H1 (cell line): ENCODE results near the gene KLHL18. TPM values are rescaled to one million over a fixed set of nuclear protein-coding genes. Genes with fewer than 3 reads are reported as not detected.

Source experiments
- CTCF ChIA-PET: fragments of 300-600 bp; sonication (Branson Sonifier 250); formaldehyde crosslinking; loops from one replicate; lab custom pipeline; 2021; ENCODE audit not compliant: partially characterized antibody; lab: Charles Lee
- POLR2A ChIA-PET: fragments of 300-600 bp; sonication (Branson Sonifier 250); formaldehyde crosslinking; loops from one replicate; lab custom pipeline; 2021; ENCODE audit warnings: inconsistent platforms; ENCODE audit not compliant: partially characterized antibody; lab: Charles Lee
- DNase-seq, 2 experiments: peaks; one replicate each; pipeline versions ENCODE4 v3.0.0 to v3.0.0-alpha.2; 2010 to 2022; ENCODE audit warnings: low spot score in 2 of 2, low read depth in 1 of 2, mixed read lengths in 1 of 2
- FAIRE-seq: peaks from 2 replicates; lab custom pipeline; 2011; peaks lifted over from hg19 to GRCh38; lab: Jason Lieb, UNC
- H2AFZ ChIP-seq: 2 replicates; pipeline ENCODE4 v1.8.1; 2012; ENCODE audit warnings: low read length, inconsistent platforms
- H2AK5ac ChIP-seq: 2 replicates; pipeline ENCODE4 v1.6.1; 2013; ENCODE audit warnings: low read depth, low read length
- H2BK120ac ChIP-seq: replicated peaks from 2 replicates; pipeline ENCODE3; 2013; ENCODE audit warnings: low read depth, low read length, inconsistent platforms
- H2BK12ac ChIP-seq: 2 replicates; pipeline ENCODE4 v1.6.1; 2013; ENCODE audit warnings: low read depth, low read length
- H2BK15ac ChIP-seq: 2 replicates; pipeline ENCODE4 v1.6.1; 2013; ENCODE audit warnings: low read length
- H2BK20ac ChIP-seq: 2 replicates; pipeline ENCODE4 v1.6.1; 2013; ENCODE audit warnings: low read length
- H2BK5ac ChIP-seq: 2 replicates; pipeline ENCODE4 v1.6.1; 2013; ENCODE audit warnings: low read depth, low read length
- H3K14ac ChIP-seq: 2 replicates; pipeline ENCODE4 v1.6.1; 2013; ENCODE audit warnings: inconsistent platforms; ENCODE audit not compliant: insufficient read length
- H3K18ac ChIP-seq: 2 replicates; pipeline ENCODE4 v1.6.1; 2013; ENCODE audit warnings: low read length; ENCODE audit errors: extremely low read depth
- H3K23ac ChIP-seq: 2 replicates; pipeline ENCODE4 v1.6.1; 2013; ENCODE audit warnings: inconsistent platforms; ENCODE audit not compliant: insufficient read length
- H3K23me2 ChIP-seq: 2 replicates; pipeline ENCODE4 v1.6.1; 2013; ENCODE audit warnings: low read depth, low read length
- H3K27ac ChIP-seq: 2 replicates; pipeline ENCODE4 v1.6.1; 2011; ENCODE audit warnings: low read depth, low read length, inconsistent platforms
- H3K27me3 ChIP-seq, 4 experiments: replicated peaks in 1 of 4; 1 replicate in 1 of 4; 2 replicates in 3 of 4; pipeline versions ENCODE4 v1.6.1 to v1.8.1; 2011 to 2013; ENCODE audit warnings: low read length in 3 of 4, mild to moderate bottlenecking in 3 of 4, inconsistent platforms in 2 of 4, mixed read lengths in 2 of 4, moderate library complexity in 1 of 4; ENCODE audit not compliant: control insufficient read depth in 3 of 4, insufficient read depth in 3 of 4; ENCODE audit errors: extremely low read depth in 1 of 4
- H3K36me3 ChIP-seq, 4 experiments: 2 replicates each; pipeline versions ENCODE4 v1.6.1 to v1.8.1; 2011 to 2013; ENCODE audit warnings: mild to moderate bottlenecking in 4 of 4, low read length in 3 of 4, moderate library complexity in 2 of 4, control low read depth in 1 of 4, inconsistent platforms in 1 of 4; ENCODE audit not compliant: insufficient read depth in 4 of 4, control insufficient read depth in 2 of 4
- H3K4ac ChIP-seq: replicated peaks from 2 replicates; pipeline ENCODE3; 2013; ENCODE audit warnings: low read length, low read depth, mixed read lengths, inconsistent platforms; ENCODE audit not compliant: insufficient read length
- H3K4me1 ChIP-seq, 4 experiments: replicated peaks in 1 of 4; 1 replicate in 1 of 4; 2 replicates in 3 of 4; pipeline versions ENCODE4 v1.6.1 to v1.8.1; 2011 to 2013; ENCODE audit warnings: low read length in 3 of 4, inconsistent platforms in 2 of 4, mixed read lengths in 1 of 4; ENCODE audit not compliant: insufficient read depth in 4 of 4, control insufficient read depth in 3 of 4
- H3K4me2 ChIP-seq, 2 experiments: 2 replicates each; pipeline versions ENCODE4 v1.6.1 to v1.8.1; 2011 to 2013; ENCODE audit warnings: low read depth in 2 of 2, low read length in 2 of 2, control low read depth in 1 of 2, inconsistent platforms in 1 of 2, mild to moderate bottlenecking in 1 of 2; ENCODE audit not compliant: insufficient read depth in 1 of 2
- H3K4me3 ChIP-seq, 4 experiments: fragments of 200-600, 300-600 bp in 1 of 4; sonication (generic), shearing (Covaris generic), sonication (Bioruptor Twin) in 1 of 4; 2 replicates each; pipeline versions ENCODE4 v1.5.1 to v1.8.1; 2011 to 2016; ENCODE audit warnings: low read length in 4 of 4, low read depth in 3 of 4, control low read depth in 2 of 4, inconsistent platforms in 2 of 4, mild to moderate bottlenecking in 2 of 4, mixed read lengths in 1 of 4, moderate library complexity in 1 of 4; ENCODE audit not compliant: insufficient read depth in 2 of 4; ENCODE audit errors: extremely low read depth in 1 of 4
- H3K56ac ChIP-seq: replicated peaks from 2 replicates; pipeline ENCODE3; 2013; ENCODE audit warnings: low read depth, mild to moderate bottlenecking, mixed read lengths, low read length, inconsistent platforms; ENCODE audit not compliant: insufficient read length
- H3K79me1 ChIP-seq: 2 replicates; pipeline ENCODE4 v1.6.1; 2013; ENCODE audit warnings: low read depth, low read length, control low read depth
- H3K79me2 ChIP-seq, 2 experiments: 2 replicates each; pipeline versions ENCODE4 v1.6.1 to v1.8.1; 2012 to 2013; ENCODE audit warnings: low read length in 2 of 2, mild to moderate bottlenecking in 2 of 2, inconsistent platforms in 1 of 2; ENCODE audit not compliant: insufficient read depth in 2 of 2, control insufficient read depth in 1 of 2
- H3K9ac ChIP-seq, 4 experiments: replicated peaks in 1 of 4; 1 replicate in 1 of 4; 2 replicates in 3 of 4; pipeline versions ENCODE4 v1.6.1 to v1.8.1; 2011 to 2013; ENCODE audit warnings: low read depth in 3 of 4, low read length in 3 of 4, control low read depth in 2 of 4, mild to moderate bottlenecking in 2 of 4, moderate library complexity in 2 of 4, inconsistent platforms in 1 of 4; ENCODE audit errors: extremely low read depth in 1 of 4
- H3K9me3 ChIP-seq, 2 experiments: 2 replicates each; pipeline versions ENCODE4 v1.6.1 to v1.8.1; 2012 to 2013; ENCODE audit warnings: mild to moderate bottlenecking in 2 of 2, moderate library complexity in 2 of 2, control low read depth in 1 of 2, inconsistent platforms in 1 of 2, low read depth in 1 of 2, low read length in 1 of 2, mixed read lengths in 1 of 2; ENCODE audit not compliant: insufficient read depth in 2 of 2
- H4K20me1 ChIP-seq, 2 experiments: replicated peaks in 1 of 2; 2 replicates each; pipeline versions ENCODE3 to v1.8.1; 2011 to 2013; ENCODE audit warnings: inconsistent platforms in 2 of 2, low read length in 2 of 2, mild to moderate bottlenecking in 1 of 2; ENCODE audit not compliant: insufficient read depth in 2 of 2, control insufficient read depth in 1 of 2
- H4K5ac ChIP-seq: 2 replicates; pipeline ENCODE4 v1.6.1; 2013; ENCODE audit warnings: low read length, low read depth, mixed read lengths, inconsistent platforms; ENCODE audit not compliant: insufficient read length
- H4K8ac ChIP-seq: 2 replicates; pipeline ENCODE4 v1.8.0; 2013; ENCODE audit warnings: mild to moderate bottlenecking, moderate library complexity, low read length, inconsistent platforms; ENCODE audit not compliant: insufficient read depth; ENCODE audit errors: extremely low read depth
- H4K91ac ChIP-seq: replicated peaks from 2 replicates; pipeline ENCODE3; 2013; ENCODE audit warnings: low read length, mixed read lengths, inconsistent platforms; ENCODE audit not compliant: insufficient read length
- BCL11A ChIP-seq, 2 experiments: IDR thresholded peaks; one replicate each; pipeline ENCODE4 v1.6.1; 2011; ENCODE audit warnings: low read depth in 2 of 2, low read length in 2 of 2, mild to moderate bottlenecking in 2 of 2
- CTBP2 ChIP-seq: IDR thresholded peaks from 2 replicates; pipeline ENCODE4 v1.7.0; 2011; ENCODE audit warnings: borderline replicate concordance, mild to moderate bottlenecking, moderate library complexity, mixed read lengths, low read length; ENCODE audit not compliant: insufficient read depth, insufficient read length
- EZH2 ChIP-seq: fragments of 200-600 bp; sonication (generic); IDR thresholded peaks from 2 replicates; pipeline ENCODE4 v1.7.1; 2012; ENCODE audit warnings: low read depth, mild to moderate bottlenecking, moderate library complexity, low read length, inconsistent platforms; ENCODE audit not compliant: severe bottlenecking
- GABPA ChIP-seq: IDR thresholded peaks from 2 replicates; pipeline ENCODE4 v1.6.1; 2011; ENCODE audit warnings: mild to moderate bottlenecking, low read length, moderate library complexity, borderline replicate concordance; ENCODE audit not compliant: insufficient read depth
- GTF2F1 ChIP-seq: IDR thresholded peaks from 2 replicates; pipeline ENCODE4 v1.6.1; 2012; ENCODE audit warnings: low read depth, low read length, improper control_type of control experiment, borderline replicate concordance
- MAFK ChIP-seq: IDR thresholded peaks from 2 replicates; pipeline ENCODE4 v1.6.1; 2012; ENCODE audit warnings: low read depth, mild to moderate bottlenecking, improper control_type of control experiment, low read length
- NANOG ChIP-seq: IDR thresholded peaks from 2 replicates; pipeline ENCODE4 v1.6.1; 2011; ENCODE audit warnings: low read length, low read depth, mild to moderate bottlenecking, inconsistent platforms; ENCODE audit not compliant: insufficient read depth, poor library complexity, severe bottlenecking
- PHF8 ChIP-seq: fragments of 200-600 bp; sonication (generic); conservative IDR thresholded peaks from 2 replicates; pipeline ENCODE4 v1.7.1; 2012; ENCODE audit warnings: low read depth, mild to moderate bottlenecking, inconsistent platforms, low read length, moderate library complexity
- POLR2A ChIP-seq, 2 experiments: IDR thresholded peaks; 1 replicate in 1 of 2; 2 replicates in 1 of 2; pipeline ENCODE4 v1.6.1; 2011; ENCODE audit warnings: low read depth in 2 of 2, low read length in 2 of 2, mild to moderate bottlenecking in 2 of 2; ENCODE audit errors: control extremely low read depth in 1 of 2
- SP1 ChIP-seq: IDR thresholded peaks from 2 replicates; pipeline ENCODE4 v1.6.1; 2011; ENCODE audit warnings: low read depth, low read length
- SP4 ChIP-seq: IDR thresholded peaks from 2 replicates; pipeline ENCODE4 v1.6.1; 2012; ENCODE audit warnings: low read length, inconsistent platforms
- TBP ChIP-seq: IDR thresholded peaks from 2 replicates; pipeline ENCODE4 v1.6.1; 2011; ENCODE audit warnings: low read depth, low read length, improper control_type of control experiment
- WGBS, 2 experiments: shearing (Covaris generic) in 1 of 2; methylation state at CpG; one replicate each; pipeline versions ENCODE4 v1.1.6 to v1.1.7; 2013 to 2015; ENCODE audit warnings: low lambda C conversion rate in 2 of 2, mixed read lengths in 2 of 2, inconsistent platforms in 1 of 2, low coverage in 1 of 2, missing lambda C conversion rate in 1 of 2; ENCODE audit not compliant: insufficient replicate concordance in 2 of 2, insufficient coverage in 1 of 2, insufficient read length in 1 of 2; ENCODE audit errors: extremely low coverage in 1 of 2, missing lambda C conversion rate in 1 of 2; 5-methylcytosine and 5-hydroxymethylcytosine counted together
- polyA plus RNA-seq, 7 experiments: library from polyadenylated mRNA; depleted of rRNA in 3 of 7; stranded (reverse) in 5 of 7; unstranded in 2 of 7; fragments of >200 nt in 5 of 7; fragments of 200-250 nt in 2 of 7; gene quantifications; 1 replicate in 5 of 7; 2 replicates in 1 of 7; 4 replicates in 1 of 7; pipeline versions ENCODE4 v1.2.1 to v1.2.3, GENCODE V29; 2011 to 2013; ENCODE audit warnings: missing spikeins in 2 of 7, mixed read lengths in 2 of 7
- total RNA-seq: library from RNA; stranded (reverse); fragmentation: NEBNext Ultra II Directional; extraction: Animal tissue kit (Norgen Biotek cat#: 25700); gene quantifications from 2 replicates; pipeline ENCODE4 v1.2.1, GENCODE V29; 2021
- TF ChIP-seq, protein P1 (sequence below): IDR thresholded peaks from 2 replicates; pipeline ENCODE4 v1.6.1; 2011; ENCODE audit warnings: low read length, improper control_type of control experiment

KLHL18 gene
- total and polyA plus RNA-seq, 2 of the 8 experiments (the other 6 are each of a cell fraction or from before 2014, with no cell fraction given) = 19.9 to 31.7 TPM

DNA sequence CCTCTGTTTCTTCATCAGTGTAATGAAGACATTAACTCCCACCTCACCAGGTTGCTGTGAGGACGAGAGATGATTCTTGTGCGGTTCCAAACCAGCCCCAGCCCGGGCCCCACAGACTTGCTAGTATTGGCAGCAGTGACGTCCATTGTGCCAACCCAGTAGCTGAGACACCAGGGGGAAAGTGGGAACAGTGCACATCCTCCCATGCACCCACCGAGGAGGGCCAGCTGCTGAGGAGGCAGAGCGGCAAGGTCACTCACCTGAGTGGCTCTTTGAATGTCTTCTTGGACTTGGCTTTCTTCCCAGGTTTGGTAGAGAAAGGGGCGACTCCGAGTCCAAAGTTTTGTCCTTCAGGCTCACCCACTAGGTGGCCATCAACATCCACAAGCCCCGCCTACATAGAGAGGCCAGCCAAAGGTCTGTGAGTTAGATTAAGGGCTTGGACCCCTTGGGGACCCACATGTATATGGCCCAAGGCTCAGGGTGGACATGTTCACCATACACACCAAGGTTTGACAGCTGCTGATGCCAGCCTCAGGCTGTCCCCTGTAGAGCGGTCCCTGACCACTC, 38.1 kb upstream of the KLHL18 start:
- FAIRE-seq (no peak), DNase-seq (no peak)
- Histone ChIP-seq H3K79me1 (no peaks in the 10 kb centered on the region), H2AFZ (no peak overlapping the region), H3K23me2 (no peaks in the 10 kb centered on the region; the same call in 1 of the 2 replicates), H2BK20ac (no peak overlapping the region), H3K4me3 (no peak overlapping the region), H2BK120ac (no peak overlapping the region), H4K91ac (no peak overlapping the region), H3K36me3 (no peaks in the 10 kb centered on the region), H3K4me2 (no peak overlapping the region), H2BK12ac (no peak overlapping the region), H3K4ac (no peak overlapping the region), H3K4me1 (no peaks in the 10 kb centered on the region), H4K20me1 (no peaks in the 10 kb centered on the region), H3K14ac (no peak overlapping the region), H2AK5ac (no peak overlapping the region), H4K8ac (no peak overlapping the region), H3K23ac (no peak overlapping the region), H2BK5ac (no peak overlapping the region), H2BK15ac (no peak overlapping the region), H3K79me2 (no peaks in the 10 kb centered on the region), H3K18ac (no peak overlapping the region), H3K27ac (no peak overlapping the region), H3K9me3 (no peaks in the 10 kb centered on the region), H3K56ac (no peak overlapping the region), H3K9ac (no peak overlapping the region), H3K27me3 (no peaks in the 10 kb centered on the region), H4K5ac (no peak overlapping the region)
- CTCF ChIA-PET = interaction anchor here (0.7 to 1.6 kb wide), 4 partner anchors 13 to 80 kb away, joined by 3 to 5 read pairs (median 4); no protein-coding TSS in a partner anchor
- POLR2A ChIA-PET = interaction anchor here (1.4 kb wide), 1 partner anchor 52 kb away, joined by 4 read pairs; no protein-coding TSS in a partner anchor
- 91% methylated on average over 10 of the region's 10 CpGs; no CpG with 5 or more reads in 1 of the 2 experiments for WGBS, 2 experiments
- TF ChIP-seq NANOG (no peak), BCL11A (IDR thresholded peaks at IDR 0.05; ENCODE audit: low read depth in 2 of 2, low read length in 2 of 2) (no peak), POLR2A (IDR thresholded peaks at IDR 0.05; ENCODE audit: control extremely low read depth in 1 of 2, low read depth in 2 of 2, low read length in 2 of 2) (no peak), MAFK (no peak), EZH2 (no peak), SP1 (no peak), GABPA (no peak), GTF2F1 (no peak), PHF8 (no peak), SP4 (no peak), TBP (no peak), CTBP2 (no peak)
- TF ChIP-seq, protein P1, sequence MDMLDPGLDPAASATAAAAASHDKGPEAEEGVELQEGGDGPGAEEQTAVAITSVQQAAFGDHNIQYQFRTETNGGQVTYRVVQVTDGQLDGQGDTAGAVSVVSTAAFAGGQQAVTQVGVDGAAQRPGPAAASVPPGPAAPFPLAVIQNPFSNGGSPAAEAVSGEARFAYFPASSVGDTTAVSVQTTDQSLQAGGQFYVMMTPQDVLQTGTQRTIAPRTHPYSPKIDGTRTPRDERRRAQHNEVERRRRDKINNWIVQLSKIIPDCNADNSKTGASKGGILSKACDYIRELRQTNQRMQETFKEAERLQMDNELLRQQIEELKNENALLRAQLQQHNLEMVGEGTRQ = no peak
